ENCODE measurements around the gene CELF1. TPM values are rescaled to one million over a fixed set of nuclear protein-coding genes. Genes with fewer than 3 reads are reported as not detected.
A peak's percentile ranks its signal among the peaks of the same experiment; 100 is the strongest.

CELF1 gene
- total and polyA plus RNA-seq, 11 donors, result 27.3 to 111 (median 85.5) TPM

DNA sequence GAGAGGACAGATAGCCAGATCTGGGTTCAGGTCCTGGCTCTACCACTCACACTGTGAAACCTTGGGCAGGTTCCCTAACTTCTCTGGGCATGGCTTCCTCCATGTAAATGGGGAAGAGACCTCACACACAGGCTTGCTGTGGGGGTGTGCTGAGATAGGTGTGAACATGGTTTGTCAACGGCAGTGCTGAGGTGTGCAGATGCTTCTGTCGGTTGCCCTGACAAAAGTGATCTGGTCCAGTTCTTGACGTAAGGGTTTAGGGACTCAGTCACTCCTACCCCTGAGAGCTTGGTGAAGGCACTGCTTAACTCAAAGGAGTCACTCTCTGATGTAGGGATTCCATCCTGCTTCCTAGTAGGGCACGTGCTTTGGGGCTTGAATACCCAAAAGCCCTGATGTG lies 39.3 kb upstream of the CELF1 start:
- H3K36me3 ChIP-seq, result no peaks in the 10 kb centered on the region
- ATAC-seq, result no peak
- 70 to 82% (median 76%) methylated on average over 4 of the region's 4 CpGs for WGBS, 4 donors
- peaks cover 0 to 35% (median 7%) of the 10 kb centered on the region in 12 donors for H3K4me1 ChIP-seq
- TF ChIP-seq, protein P1, sequence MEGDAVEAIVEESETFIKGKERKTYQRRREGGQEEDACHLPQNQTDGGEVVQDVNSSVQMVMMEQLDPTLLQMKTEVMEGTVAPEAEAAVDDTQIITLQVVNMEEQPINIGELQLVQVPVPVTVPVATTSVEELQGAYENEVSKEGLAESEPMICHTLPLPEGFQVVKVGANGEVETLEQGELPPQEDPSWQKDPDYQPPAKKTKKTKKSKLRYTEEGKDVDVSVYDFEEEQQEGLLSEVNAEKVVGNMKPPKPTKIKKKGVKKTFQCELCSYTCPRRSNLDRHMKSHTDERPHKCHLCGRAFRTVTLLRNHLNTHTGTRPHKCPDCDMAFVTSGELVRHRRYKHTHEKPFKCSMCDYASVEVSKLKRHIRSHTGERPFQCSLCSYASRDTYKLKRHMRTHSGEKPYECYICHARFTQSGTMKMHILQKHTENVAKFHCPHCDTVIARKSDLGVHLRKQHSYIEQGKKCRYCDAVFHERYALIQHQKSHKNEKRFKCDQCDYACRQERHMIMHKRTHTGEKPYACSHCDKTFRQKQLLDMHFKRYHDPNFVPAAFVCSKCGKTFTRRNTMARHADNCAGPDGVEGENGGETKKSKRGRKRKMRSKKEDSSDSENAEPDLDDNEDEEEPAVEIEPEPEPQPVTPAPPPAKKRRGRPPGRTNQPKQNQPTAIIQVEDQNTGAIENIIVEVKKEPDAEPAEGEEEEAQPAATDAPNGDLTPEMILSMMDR (IDR thresholded peaks at IDR 0.05), result no peak
- no peak for TF ChIP-seq POLR2A (IDR thresholded peaks at IDR 0.05)
- DNase-seq, result no peak
- H3K4me3 ChIP-seq, result no peak overlapping the region
- peaks cover 0 to 46% (median 28%) of the 10 kb centered on the region in 9 donors for H3K27me3 ChIP-seq
- H3K9me3 ChIP-seq, result no peaks in the 10 kb centered on the region
- no peak overlapping the region for H3K27ac ChIP-seq
- intact Hi-C loops (cut with DNase I), result no loop called here

- H3K9me3 ChIP-seq, result no peaks in the 10 kb centered on the region
- no peak overlapping the region for H3K4me3 ChIP-seq
- WGBS, 4 donors, result 46 to 73% (median 57%) methylated on average over 7 of the region's 7 CpGs
- ATAC-seq, result no peak
- H3K27me3 ChIP-seq, result peaks cover 0 to 46% (median 28%) of the 10 kb centered on the region in 9 donors
- no peak overlapping the region for H3K27ac ChIP-seq
- intact Hi-C loops (cut with DNase I), result no loop called here
- H3K4me1 ChIP-seq, result peaks cover 0 to 40% (median 8%) of the 10 kb centered on the region in 12 donors
- H3K36me3 ChIP-seq, result no peaks in the 10 kb centered on the region
- no peak for DNase-seq
- TF ChIP-seq, protein P1 (IDR thresholded peaks at IDR 0.05), result no peak
- TF ChIP-seq POLR2A (IDR thresholded peaks at IDR 0.05), result no peak
These were observed 38.8 kb upstream of the CELF1 start for GRCh38 chr11:47591764-47592163.

GRCh38 chr11:47589977-47590861 lies 37.3 kb upstream of the CELF1 start:
- 33 to 55% (median 44%) methylated on average over 23 to 122 of the region's 122 CpGs for WGBS, 4 donors
- H3K36me3 ChIP-seq, result peaks cover 0 to 1% (median 0%) of the 10 kb centered on the region in 9 donors
- no peaks in the 10 kb centered on the region for H3K9me3 ChIP-seq
- DNase-seq (peak in 1 of 5 donors; percentile 68), ATAC-seq (peak in 1 of 4 donors; percentile 20)
- peaks cover 0 to 44% (median 15%) of the 10 kb centered on the region in 12 donors for H3K4me1 ChIP-seq
- TF ChIP-seq POLR2A (IDR thresholded peaks at IDR 0.05), result no peak
- TF ChIP-seq, protein P1 (IDR thresholded peaks at IDR 0.05), result no peak
- intact Hi-C loops (cut with DNase I), result no loop called here
- peaks cover 0 to 46% (median 28%) of the 10 kb centered on the region in 9 donors for H3K27me3 ChIP-seq
- peak overlapping the region in 11 of 12 donors; percentile 9 to 57 (median 44) for H3K4me3 ChIP-seq
- peak overlapping the region in 3 of 12 donors; percentile 13 to 75 (median 48) for H3K27ac ChIP-seq

- peaks cover 0 to 46% (median 25%) of the 10 kb centered on the region in 9 donors for H3K27me3 ChIP-seq
- DNase-seq, result no peak
- peaks cover 0 to 38% (median 15%) of the 10 kb centered on the region in 12 donors for H3K4me1 ChIP-seq
- H3K9me3 ChIP-seq, result no peaks in the 10 kb centered on the region
- TF ChIP-seq, protein P1 (IDR thresholded peaks at IDR 0.05), result no peak
- TF ChIP-seq POLR2A (IDR thresholded peaks at IDR 0.05), result no peak
- 37 to 60% (median 52%) methylated on average over 31 to 51 of the region's 51 CpGs for WGBS, 4 donors
- peak in 1 of 4 donors; percentile 4 for ATAC-seq
- peak overlapping the region in 3 of 12 donors; percentile 13 to 75 (median 48) for H3K27ac ChIP-seq
- peak overlapping the region in 11 of 12 donors; percentile 9 to 57 (median 44) for H3K4me3 ChIP-seq
- peaks cover 0 to 8% (median 6%) of the 10 kb centered on the region in 9 donors for H3K36me3 ChIP-seq
- intact Hi-C loops (cut with DNase I), result no loop called here
These were observed 36.6 kb upstream of the CELF1 start for GRCh38 chr11:47589584-47589976.
